ENCODE measurements around the gene GPAT3.
"Not testable (repeated sequence)": the region's sequence is repeated elsewhere in the genome, so short reads cannot be mapped to it uniquely, and the experiment has no call there.

DNA sequence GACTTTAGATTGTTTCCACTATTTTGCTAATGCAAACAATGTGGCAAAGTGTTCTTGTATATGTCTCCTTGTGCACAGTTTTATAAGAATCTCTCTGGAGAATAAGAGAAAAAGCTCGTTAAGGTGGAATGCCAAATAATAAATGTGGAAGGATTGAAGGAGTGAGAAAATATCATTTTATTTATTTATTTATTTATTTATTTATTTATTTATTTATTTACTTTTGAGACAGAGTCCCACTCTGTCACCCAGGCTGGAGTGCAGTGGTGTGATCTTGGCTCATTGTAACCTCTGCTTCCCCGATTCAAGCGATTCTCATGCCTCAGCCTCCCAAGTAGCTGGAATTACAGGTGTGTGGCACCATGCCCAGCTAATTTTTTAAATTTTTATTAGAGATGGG lies 40.3 kb downstream of the GPAT3 start:
- not testable (repeated sequence) for TF ChIP-seq POLR2A (IDR thresholded peaks at IDR 0.05)
- TF ChIP-seq, protein P1, sequence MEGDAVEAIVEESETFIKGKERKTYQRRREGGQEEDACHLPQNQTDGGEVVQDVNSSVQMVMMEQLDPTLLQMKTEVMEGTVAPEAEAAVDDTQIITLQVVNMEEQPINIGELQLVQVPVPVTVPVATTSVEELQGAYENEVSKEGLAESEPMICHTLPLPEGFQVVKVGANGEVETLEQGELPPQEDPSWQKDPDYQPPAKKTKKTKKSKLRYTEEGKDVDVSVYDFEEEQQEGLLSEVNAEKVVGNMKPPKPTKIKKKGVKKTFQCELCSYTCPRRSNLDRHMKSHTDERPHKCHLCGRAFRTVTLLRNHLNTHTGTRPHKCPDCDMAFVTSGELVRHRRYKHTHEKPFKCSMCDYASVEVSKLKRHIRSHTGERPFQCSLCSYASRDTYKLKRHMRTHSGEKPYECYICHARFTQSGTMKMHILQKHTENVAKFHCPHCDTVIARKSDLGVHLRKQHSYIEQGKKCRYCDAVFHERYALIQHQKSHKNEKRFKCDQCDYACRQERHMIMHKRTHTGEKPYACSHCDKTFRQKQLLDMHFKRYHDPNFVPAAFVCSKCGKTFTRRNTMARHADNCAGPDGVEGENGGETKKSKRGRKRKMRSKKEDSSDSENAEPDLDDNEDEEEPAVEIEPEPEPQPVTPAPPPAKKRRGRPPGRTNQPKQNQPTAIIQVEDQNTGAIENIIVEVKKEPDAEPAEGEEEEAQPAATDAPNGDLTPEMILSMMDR (IDR thresholded peaks at IDR 0.05): not testable (repeated sequence)
